Stimulated activated CD4-positive, alpha-beta T cell treated with anti-CD3 and anti-CD28 coated beads, Interleukin-2, amount 100 ng/mL, for 48 hours (primary cell): ENCODE measurements around the gene RFWD3.

Experiments used
- DNase-seq, 2 donors: peaks; one replicate each; pipeline ENCODE4 v3.0.0-alpha.2; 2020

The RFWD3 gene

DNA sequence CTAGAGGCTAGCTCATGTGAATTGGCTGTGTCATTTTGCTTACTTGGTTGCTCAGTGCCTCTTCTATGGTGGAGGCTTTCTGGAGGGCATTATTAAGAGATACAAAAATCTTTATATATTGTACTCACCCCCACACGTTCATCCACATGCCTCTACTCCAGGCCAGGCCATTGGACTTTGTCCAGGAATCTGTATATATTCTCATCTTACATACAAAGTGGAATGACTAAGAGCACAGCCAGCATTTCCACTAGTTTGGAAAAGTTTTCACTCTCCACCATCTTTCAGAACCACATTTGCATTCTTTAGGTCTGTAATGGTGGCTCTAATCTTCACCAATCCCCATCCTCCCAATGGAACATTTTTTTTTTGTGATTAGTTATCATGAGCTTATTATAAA is 55.0 kb downstream of the RFWD3 start:
- DNase-seq: no peak

GRCh38 chr16:74608944-74609343 is 57.7 kb downstream of the RFWD3 start:
- DNase-seq: no peak

- DNase-seq: no peak
These were observed 58.3 kb downstream of the RFWD3 start for GRCh38 chr16:74608381-74608780.

DNA sequence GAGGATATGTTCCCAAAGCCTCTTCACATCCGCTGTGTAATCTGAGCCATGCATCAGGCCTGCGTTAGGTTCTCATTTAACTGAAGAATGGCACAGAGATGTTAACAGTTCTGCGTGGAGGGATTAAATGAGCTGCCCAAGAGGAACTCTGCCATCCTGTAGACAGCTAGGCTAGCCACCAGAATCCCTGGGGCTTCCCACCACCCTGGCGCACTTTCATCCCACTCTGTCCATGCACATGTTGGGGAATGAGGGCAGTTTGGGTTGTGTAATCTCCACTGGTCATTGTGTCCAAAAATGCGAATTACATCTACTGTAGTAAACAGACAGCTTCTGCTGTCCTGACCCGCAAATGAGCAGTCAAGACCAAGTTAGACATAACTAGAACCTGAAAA is 58.7 kb downstream of the RFWD3 start:
- no peak for DNase-seq

DNA sequence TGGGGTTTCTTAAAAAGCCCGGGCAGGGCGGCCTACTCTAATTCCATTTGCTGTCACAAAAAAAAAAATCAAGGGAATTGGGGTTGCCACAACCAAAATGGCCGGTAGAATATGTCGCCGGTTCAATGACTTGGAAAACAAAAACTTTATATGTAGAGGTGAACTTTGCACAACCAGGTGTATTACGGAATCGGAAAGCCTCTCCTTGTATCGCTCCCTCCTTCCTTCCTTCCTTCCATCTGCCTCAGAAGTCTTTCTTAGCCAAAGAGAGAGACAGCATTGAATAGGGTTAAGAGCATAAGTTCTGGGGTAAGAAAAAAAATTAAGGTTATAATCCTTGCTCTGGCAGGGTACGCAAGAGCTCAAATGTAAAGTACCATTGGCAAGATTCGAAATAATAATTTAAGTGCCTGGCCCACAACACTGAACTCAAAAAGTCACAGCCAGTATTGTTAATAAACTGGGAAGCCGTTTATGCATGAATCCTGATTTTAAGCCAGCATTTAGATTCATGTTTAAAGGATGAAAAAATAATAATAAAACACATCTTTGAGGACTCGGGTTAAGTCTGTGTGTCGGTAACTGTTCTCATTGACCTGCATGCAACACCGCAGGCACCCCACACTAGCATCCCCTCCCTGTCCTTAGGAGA is 59.2 kb downstream of the RFWD3 start:
- DNase-seq: no peak

- DNase-seq: peak; percentile 87 to 90
These were observed 60.0 kb downstream of the RFWD3 start, which contains the start of gene GLG1 for GRCh38 chr16:74606521-74607309. GLG1 (minus strand) TSS chr16:74607114; CDS start chr16:74607094, 20 bp downstream.

- no peak for DNase-seq
These were observed 60.7 kb downstream of the RFWD3 start for GRCh38 chr16:74605746-74606520.

GRCh38 chr16:74605332-74605731 is 61.3 kb downstream of the RFWD3 start:
- no peak for DNase-seq

- no peak for DNase-seq
These were observed 62.8 kb downstream of the RFWD3 start for GRCh38 chr16:74603848-74604247.

DNA sequence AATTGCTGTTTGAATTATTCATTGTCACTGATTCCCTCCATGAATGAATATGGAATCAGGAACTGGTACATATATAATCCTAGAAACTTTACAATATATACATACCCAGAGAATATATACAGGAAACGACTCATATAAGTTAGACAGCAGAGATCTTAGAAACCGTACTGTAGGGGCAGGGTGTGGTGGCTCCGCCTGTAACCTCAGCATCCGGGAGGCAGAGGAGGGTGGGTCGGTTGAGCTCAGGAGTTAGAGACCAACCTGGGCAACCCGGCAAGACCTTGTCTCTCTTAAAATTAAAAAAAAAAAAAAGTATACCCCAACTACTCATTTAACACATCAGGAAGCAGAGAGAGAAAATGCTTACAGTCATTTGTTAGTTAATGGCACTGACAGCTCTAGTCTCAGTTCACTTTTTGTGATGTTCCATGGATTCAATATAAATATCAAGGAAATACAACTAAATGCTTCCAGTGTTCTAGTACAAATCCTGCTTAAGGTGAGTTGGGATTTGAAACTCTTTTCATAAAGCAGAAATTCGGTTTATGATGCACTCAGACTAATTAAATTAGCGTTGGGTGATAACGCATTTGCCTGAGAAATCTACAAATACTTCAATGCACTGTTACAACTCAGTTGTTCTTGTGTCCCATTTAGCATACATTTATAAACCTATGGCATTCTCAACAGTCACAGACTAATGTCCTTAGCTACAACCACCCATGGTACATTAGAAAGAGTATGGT is 65.4 kb downstream of the RFWD3 start:
- DNase-seq: peak; percentile 23 to 30

GRCh38 chr16:74596586-74596985 is 70.1 kb downstream of the RFWD3 start:
- DNase-seq: no peak

DNA sequence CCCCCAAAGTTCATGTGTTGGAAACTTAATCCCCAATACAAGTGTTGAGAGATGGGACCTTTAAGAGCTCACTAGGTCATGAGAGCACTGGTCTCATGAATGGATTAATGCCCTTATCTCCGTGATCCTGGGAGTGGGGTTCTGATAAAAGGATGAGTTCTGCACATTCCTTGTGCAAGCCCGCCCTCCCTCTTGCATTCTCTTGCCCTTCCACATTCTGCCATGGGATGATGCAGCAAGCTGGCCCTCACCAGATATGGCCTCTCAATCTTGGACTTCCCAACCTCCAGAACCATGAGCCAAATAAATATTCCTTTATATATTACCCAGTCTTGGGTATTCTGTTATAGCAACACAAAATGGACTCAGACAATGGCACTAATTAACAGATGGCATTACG is 73.8 kb downstream of the RFWD3 start:
- no peak for DNase-seq

DNA sequence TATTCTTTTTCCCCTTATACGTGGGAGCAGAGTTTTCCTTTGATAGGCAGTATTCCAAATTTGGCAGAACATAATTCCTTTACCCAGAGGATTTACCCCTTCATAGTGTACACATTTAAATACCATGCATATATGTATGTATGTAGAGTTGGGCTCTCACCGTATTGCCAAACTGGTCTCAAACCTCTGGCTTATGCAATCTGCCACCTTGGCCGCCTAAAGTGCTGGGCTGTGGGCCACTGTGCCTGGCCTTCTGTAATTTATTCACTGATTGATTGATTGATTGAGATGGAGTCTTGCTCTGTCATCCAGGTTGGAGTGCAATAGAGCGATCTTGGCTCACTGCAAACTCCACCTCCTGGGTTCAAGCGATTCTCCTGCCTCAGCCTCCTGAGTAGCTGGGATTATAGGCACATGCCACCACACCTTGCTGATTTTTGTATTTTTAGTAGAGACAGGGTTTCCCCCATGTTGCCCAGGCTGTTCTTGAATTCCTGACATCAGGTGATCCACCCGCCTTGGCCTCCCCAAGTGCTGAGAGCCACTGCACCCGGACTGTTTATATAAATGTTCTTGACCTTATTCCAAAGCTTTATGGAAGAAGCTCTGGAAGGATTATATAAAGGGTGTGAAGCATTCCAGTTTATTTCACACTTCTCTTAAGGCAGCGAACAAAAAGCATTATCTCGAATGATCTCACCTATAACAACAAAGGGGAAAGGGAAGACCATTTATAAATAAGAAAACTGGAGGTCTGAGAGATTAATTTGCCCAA is 74.6 kb downstream of the RFWD3 start:
- no peak for DNase-seq

DNA sequence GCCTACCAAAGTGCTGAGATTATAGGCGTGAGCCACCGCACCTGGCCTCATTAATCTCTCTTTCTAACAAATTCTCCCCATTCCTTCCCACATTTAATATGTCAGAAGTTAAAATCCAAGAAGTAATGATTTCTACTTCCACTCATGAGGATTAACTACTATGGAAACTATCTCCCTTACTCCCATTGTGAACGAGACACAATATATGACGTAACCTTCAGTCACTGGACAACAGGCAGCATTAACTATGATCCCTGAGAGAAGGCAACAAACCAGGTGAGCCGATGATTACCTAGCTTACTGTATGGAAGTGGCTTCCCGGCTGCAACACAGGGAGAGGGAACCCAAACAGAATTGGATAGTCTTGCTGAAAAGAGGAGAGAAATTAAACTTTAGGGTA is 79.7 kb downstream of the RFWD3 start:
- DNase-seq: no peak

DNA sequence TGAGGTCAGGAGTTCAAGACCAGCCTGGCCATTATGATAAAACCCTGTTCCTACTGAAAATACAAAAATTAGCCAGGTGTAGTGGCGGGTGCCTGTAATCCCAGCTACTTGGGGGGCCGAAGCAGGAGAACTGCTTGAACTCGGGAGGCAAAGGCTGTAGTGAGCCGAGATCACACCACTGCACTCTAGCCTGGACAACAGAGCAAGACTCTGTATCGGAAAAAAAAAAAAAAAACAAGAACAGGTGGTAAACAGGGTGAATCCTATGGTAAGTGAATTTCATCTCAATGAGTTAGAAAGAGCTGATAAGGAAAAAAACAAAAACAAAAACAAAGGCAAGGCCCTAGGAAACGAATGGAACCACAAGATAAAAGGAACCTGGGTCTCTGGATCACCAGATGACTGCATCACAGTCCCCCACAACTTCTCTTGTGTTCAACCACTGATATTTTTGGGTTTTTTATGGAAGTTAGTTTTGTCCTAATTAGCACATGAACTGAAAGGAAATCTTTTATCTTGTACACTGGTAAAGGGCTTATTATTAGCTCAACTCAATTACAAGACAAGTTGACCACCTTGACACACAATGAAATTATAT is 80.7 kb downstream of the RFWD3 start:
- DNase-seq: no peak

DNA sequence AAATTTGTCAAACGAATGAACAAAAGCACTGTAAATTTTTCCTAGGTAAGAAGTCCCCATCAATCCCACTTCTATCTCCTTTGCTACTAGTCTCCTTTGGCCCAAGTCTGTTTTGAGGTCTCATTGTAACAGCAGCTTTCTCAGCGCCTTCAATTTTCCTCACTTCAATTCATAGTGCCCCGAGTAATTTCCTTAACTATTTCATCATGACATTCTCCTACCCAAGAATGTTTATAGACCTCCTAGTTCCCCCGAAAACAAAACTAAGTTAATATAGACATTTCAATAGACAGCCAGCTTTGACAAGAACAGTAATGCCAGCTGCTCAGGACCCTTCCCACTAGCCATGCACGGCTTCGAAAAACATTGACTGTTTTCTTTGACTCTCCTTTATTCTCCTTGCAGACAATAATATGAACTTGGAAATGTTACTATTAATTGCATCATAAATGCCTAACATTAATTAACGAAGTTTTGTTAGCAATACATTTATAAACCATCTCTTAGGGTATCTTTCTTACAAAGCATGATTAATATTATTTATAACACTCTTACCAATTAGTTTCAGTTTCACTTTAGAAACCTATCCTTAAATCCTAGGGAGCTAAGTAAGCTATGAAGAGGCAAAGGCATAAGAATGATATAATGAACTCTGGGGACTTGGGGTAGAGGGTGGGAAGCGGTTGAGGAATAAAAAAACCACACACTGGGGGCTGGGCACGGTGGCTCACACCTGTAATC is 82.6 kb downstream of the RFWD3 start:
- DNase-seq: no peak

DNA sequence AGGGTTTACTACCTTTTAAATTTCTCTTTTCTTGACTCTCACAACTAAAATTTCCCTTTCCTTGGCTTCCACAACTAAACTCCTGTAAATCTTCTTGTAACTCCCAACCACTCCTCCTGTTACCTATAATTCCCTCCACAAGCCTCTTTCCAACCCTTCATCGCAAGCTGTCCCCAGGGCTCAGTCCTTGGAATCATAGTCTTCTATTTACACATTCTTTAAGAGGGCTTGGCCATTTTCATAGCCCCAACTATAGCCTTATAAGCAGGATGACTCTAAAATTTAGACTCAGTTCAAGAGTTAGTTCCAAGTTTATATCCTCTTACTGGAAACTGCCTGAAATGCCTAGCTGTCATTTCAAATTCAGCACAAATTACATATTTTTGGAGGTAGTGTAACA is 83.7 kb downstream of the RFWD3 start:
- no peak for DNase-seq

DNA sequence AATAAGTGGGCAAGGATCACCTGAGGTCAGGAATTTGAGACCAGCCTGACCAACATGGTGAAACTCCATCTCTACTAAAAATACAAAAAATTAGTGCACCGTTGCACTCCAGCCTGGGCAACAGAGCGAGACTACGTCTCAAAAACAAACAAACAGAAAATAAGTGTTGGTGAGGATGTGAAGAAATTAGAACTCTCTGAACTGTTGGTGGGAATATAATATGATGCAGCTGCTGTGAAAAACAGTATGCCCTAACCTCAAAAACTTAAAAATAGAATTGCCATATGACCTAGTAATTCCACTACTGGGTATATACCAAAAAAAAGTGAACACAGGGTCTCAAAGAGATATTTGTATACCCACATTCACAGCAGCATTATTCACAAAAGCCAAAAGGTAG is 85.8 kb downstream of the RFWD3 start:
- no peak for DNase-seq

GRCh38 chr16:74578838-74579237 is 87.8 kb downstream of the RFWD3 start:
- no peak for DNase-seq

DNA sequence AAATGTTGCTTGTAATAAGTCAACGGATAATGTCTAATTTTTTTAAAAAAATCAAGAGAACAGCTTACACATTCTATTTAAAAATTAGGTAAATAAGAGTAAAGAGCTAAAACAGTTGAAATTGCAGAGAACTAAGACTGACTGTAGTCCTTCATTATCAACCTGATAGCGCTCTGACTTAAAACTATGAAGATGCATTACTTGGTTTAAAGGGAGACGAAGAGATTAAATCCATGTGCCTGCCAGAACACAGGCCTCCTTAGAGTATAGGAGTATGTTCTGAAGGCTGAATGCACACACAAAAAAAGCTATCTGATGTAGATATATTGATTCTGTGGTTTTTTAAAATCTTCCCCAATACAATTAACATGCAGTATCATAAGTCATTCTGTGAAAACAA is 88.2 kb downstream of the RFWD3 start:
- no peak for DNase-seq

GRCh38 chr16:74577882-74578366 is 88.8 kb downstream of the RFWD3 start:
- no peak for DNase-seq
